Left cardiac atrium (tissue), 4 donors: ENCODE results near the gene TSN. TPM values are rescaled to one million over a fixed set of nuclear protein-coding genes. Genes with fewer than 3 reads are reported as not detected.

Source experiments
- ATAC-seq, 2 donors: fragments of 200-7000 bp; cut with Tn5 transposase; one replicate each; pipeline ENCODE4 v1.9.1; 2020; ENCODE audit warnings: mild to moderate bottlenecking in 2 of 2, moderate library complexity in 2 of 2
- DNase-seq: peaks from one replicate; pipeline ENCODE4 v3.0.0-alpha.2; 2020
- intact Hi-C, 2 donors: fragments of 100-400 bp; cut with DNase I; formaldehyde crosslinking; loops; one replicate each; pipeline versions ENCODE4 v1.14.1 to v1.15.1; 2022 to 2023
- total RNA-seq, 2 donors: library from RNA; stranded (reverse); fragmentation: NEBNext Ultra II Directional; extraction: Animal tissue kit (Norgen Biotek cat#: 25700); gene quantifications; one replicate each; pipeline ENCODE4 v1.2.1, GENCODE V29; 2021
- donor health status: DM: no; HTN: yes; CAD: no.
- donor health status: DM: no; HTN: yes; CAD: no; lungs with severe emphysema.
- donor health status: DM: yes; HTN: yes; CAD: no.
- donor health status: Dilated cardiomyopathy.

TSN gene
- total RNA-seq, 2 donors from 2014 or later = 35.5 to 45.6 TPM

DNA sequence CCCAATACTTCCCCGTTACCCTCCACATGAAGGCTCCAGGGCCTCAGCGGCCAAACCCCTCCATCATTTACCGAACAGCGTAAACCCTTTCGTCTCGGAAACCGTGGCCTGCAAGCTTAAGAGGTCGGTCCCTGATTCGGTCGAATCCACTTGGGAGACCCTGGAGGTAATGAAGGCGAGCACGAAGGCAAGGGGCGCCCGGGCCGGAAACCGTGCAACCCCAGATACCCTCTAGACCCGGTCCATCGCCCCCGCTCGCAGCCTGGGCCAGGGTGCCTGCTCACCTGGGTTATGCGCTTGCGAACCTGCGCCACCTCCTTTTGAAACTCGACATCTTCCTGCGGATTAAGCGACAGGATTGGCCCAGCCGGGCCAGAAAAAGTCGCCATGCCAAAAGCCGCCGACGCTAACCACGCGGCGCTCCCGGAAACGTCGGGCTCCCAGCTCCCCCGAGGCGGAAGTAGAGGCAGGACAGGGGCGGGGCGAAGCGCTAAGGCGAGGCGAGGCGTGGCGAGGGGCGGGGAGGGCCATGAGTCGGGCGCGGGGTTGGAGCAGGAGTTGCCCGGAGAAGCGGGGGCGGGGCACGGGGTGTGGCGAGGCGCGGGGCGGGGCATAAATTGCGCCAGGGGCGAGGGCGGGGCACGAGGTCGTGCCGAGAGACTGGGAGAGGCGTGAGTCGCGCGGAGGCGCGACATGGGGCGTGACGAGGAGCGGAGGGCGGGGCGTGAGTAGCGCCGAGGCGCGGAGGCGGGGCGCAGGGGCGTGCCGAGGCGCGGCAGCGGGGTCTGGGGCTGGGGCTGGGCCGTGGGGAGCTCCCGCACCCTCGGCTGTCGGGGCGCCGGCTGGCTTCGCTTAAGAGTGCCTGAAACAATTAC, 18.8 kb upstream of the TSN start, which contains the start of gene NIFK:
Gene NIFK (minus strand): TSS at position 414 of the 875 bp plus-strand sequence. CDS start 25 bp downstream, at position 389.
- DNase-seq = peak; percentile 99
- intact Hi-C loops = no loop called here
- ATAC-seq = peak; percentile 98 to 99

DNA sequence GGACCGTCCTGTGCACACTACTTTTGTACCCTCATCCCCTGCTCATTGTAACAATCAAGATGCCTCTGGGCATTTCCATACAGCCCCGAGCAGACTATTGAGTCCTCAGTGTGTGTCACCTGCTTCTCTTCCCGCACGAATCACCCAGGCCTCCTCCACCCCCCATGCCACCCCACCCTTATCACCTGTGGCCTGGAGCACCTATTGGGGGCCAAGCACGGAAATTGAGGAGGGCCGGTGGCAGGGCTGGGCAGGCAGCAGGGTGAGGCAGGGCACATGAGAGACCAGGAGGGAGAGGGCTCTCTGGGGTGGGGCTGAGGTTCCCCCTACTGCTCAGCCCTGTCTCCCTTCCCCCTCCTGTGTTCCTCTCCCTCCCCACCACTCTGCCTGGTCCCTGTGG, 14.5 kb upstream of the TSN start:
- intact Hi-C loops = no loop called here
- DNase-seq = no peak
- ATAC-seq = no peak

DNA sequence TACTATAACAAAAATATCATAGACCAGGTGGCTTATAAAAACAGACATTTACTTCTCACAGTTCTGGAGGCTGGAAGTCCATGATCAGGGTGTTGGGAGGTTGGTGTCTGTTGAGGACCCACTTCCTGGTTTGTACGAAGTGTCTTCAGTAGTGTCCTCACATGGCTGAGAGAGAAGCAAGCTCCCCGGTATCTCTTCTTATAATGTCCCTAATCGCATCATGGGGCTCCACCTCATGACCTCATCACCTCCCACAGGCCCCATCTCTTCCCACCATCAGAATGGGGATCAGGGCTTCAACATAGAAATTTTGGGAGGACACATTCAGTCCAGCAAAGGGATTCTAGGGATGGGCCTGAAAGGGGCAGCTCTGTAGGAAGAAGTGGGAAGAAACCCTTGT, 14.0 kb upstream of the TSN start:
- intact Hi-C loops = no loop called here

DNA sequence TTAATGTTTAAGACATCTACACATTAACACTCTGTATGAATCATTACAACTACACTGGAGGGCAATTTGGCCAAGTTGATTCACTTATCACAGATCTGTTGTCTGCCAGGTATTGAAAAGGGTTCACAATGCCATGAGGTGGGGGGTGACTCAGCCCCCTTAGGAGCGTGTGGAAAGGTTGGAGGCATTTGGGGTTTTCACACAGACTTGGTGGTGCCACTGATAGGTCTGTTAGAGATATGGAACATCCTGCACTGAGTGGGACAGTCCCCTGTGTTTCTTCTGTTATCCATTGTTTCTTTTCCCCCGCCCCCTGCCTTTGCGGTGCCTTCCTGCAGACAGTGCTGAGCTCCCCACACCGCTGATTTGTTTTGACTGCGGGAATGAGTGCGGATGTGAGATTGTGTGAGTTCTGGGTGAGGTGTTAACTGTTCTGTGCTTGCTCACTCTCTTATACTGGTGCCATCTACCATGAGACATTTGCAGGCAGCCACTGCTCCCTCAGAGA, 9.3 kb upstream of the TSN start:
- no peak for ATAC-seq

More for the DNA sequence above, 14.0 kb upstream of the TSN start:
- DNase-seq (no peak), ATAC-seq (no peak)

DNA sequence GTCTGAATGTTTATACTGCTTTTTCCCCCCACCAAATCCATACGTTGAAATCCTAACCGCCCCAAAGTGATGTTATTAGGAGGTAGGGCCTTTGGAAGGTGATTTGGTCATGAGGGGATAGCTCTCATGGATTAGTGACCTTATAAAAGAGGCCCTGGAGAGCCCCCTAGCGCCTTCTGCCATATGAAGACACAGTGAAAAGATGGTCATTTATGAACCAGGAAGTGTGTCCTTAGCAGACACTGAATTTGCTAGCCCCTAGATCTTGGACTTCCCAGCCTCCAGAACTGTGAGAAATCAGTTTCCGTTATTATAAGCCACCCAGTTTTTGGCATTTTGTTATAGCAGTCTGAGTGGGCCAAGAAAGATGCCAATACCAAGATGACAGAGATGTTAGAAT, 7.2 kb upstream of the TSN start:
- DNase-seq (no peak), ATAC-seq (peak in 1 of 2 donors; percentile 32)
- intact Hi-C loops = no loop called here

More for the DNA sequence above, 9.3 kb upstream of the TSN start:
- intact Hi-C loops = no loop called here
- no peak for DNase-seq

DNA sequence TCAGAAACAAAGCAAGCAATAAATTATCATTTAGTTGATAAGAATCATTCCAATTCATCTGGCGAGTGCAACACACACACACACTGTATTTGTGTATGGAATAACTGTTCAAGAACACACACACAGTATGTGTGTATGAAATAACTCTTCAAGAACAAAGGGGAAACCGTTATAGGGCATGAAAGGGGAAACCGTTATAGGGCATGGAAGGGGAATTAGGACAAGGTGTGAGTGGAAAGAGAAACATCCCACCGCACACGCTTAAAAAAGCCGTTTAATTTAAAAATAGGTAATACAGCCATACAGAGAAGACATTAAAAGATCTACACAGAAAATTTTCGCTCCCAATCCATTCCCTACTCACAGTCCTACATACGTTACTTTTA, 607 bp upstream of the TSN start:
- ATAC-seq (no peak), DNase-seq (no peak)
- intact Hi-C loops = no loop called here

DNA sequence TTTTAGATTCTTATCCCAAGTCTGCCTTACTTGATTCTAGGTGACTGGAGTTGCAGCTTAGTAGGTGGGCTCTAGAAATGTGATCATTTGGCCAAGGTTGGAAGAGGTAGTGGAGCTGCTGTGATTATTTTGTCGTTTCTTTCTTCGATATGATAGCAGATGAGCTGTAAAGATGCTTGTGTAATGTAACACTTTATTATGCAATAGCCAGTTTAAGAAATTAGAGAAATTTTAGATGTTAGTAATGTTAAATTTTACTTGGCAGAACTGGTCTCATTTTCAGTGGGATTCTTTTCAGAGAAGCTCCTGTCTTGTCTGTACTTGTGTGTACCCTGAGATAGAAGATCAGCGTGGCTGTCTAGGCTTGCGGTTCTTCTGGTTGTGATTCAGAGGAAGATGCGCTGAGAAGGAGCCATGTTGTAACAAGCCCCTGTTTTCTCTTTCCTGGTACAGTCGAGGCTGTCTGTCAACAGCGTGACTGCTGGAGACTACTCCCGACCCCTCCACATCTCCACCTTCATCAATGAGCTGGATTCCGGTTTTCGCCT, 9.3 kb downstream of the TSN start:
- no peak for ATAC-seq
- intact Hi-C loops = no loop called here
- DNase-seq = no peak

DNA sequence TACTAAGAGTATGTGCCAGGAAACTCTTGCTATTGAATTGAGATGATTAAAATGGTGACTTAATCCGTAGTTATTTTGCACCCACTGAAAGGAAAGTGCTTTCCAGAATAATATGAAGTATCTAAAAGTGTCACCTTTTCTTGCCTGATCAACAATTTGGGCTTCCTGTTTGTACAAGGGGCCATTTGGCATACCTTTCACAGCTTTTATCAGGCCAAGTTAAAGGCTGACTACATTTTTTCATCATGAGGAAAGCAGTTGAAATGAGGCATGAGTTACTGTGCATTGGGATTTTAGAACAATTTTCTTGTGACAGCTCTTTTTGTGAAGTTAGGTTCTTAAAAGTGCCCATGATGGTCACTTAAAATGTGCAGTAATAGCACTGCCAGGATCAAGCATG, 11.2 kb downstream of the TSN start:
- DNase-seq (no peak), ATAC-seq (no peak)
- intact Hi-C loops = no loop called here

DNA sequence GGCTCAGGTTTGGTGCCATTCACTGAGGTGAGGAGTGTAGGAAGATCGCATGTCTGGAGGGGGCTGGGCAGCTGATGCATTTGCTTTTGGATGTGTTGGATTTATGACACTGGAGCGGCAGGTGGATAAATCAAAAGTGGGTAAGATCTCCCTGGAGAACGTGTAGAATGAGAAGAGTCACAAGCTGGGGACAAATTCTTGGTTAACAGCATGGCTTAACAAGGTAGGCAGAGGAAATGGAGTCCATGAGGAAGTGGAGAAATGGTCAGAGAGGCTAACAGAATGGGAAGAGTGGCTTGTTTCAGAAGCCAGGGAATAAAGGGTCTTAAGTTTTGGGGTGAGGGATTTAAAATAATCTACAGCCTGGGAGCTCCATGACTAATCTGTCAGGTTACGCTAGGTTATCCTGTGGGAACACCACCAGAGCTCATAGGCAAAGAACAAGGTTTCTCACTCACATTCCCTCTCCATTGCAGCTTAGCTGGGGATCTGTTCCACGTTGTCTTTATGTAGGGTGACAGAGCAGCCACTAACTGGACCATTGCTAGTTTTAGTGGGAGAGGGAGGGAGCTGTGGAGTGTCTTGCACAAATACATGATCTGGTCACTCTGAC, 12.8 kb downstream of the TSN start:
- intact Hi-C loops = no loop called here
- DNase-seq (no peak), ATAC-seq (no peak)

DNA sequence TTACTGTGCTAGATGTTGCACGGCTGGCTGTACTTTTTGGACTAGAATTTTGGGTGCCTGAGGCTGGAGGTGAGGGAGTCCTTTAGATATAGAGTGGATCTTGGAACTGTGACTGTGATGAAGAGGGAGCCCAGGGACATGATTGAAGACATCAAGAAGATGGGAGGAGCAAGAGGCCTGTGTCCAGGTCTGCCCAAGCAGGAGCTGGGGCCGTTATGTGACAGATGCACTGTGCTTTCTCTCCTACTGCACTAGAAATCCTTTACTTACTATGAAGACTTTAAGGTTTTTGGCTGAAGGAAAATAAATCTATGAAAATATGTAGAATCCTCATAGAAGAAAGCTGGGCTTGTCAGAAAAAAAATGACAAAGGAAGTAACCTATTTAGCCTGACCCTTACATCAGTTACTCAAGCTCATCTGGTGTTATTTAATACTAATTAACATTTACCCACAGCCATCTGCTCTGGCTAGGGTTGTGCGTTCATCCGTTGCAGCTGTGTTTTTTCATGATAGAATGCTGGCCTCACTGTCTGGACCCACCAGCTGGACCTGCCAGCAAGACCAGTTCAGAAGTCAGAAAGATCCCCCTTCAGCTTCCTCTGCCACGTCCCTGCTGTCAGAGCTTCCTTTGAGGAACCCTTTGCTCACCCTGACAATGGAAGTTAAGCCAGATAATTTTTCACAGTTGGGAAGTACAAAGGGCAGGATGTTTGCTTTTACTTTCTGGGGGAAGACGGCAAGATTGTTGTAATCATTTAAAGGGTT, 16.7 kb downstream of the TSN start:
- no peak for DNase-seq
- intact Hi-C loops = no loop called here
- ATAC-seq = peak in 1 of 2 donors; percentile 65

DNA sequence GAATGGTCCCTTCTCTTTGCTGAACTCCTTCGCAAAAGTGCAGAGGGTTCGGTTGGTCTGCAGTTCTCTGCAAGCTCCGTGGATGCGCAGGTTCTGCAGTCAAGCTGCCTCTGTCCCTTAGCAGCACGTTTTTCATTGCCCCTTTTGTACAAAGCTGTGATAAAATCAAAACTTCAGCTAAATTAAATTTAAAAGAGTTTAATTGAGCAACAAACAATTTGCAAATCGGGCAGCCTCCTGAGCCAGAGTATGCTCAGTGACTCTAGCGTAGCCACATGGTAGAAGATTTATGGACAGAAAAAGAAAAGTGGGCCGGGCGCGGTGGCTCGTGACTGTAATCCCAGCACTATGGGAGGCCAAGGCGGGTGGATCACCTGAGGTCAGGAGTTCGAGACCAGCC, 18.8 kb downstream of the TSN start:
- intact Hi-C loops = no loop called here
- ATAC-seq (no peak), DNase-seq (no peak)

DNA sequence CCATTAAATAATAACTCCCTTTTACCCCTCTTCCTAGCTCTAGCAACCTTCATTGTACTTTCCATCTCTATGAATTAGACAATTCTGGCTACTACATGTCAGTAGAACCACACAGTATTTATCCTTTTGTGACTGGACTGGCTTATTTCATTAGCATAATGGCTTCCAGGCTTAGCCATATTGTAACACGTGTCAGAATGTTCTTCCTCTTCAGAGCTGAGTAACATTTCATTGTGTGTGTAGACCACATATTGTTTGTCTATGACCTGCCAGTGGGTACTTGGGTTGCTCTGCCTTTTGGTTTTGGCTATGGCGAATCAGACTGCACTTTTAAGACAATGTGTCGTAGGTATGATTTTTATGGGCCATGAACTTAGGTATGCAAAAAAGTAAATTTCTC, 20.9 kb downstream of the TSN start:
- ATAC-seq = no peak
- intact Hi-C loops = no loop called here

DNA sequence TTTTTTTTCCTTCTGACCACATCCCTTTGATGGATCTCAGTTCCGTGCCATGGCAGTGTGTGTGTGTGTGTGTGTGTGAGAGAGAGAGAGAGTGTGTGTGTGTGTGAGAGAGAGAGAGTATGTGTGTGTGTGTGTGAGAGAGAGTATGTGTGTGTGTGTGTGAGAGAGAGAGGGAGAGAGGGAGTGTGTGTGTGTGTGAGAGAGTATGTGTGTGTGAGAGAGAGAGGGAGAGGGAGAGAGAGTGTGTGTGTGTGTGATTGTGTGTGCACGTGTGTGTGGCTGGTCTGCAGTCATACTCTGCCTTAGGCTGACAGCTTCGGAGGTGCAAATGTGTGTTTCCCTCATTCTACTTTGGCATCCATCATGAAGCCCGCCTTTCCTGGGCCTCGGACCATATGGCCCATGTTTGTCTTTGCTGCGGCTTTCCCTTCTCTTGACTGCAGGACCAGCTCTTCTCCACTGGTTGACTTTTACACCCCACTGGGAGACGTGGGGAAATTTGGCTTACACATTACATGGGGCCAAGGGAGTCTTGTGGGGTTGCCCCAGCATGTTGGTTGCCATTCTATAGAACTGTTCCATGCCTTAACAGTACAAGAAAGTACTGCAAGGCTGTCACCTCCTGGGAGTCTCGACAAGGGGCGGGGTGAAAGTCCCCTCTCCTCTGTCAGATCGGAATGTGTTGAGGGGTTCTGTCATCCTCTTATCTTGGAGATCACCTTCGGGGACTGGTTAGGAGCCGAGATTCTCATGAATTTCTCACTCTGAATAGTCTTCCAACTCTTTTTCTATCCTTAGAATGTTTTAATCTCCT, 21.6 kb downstream of the TSN start:
- DNase-seq (no peak), ATAC-seq (no peak)
- intact Hi-C loops = no loop called here

More for the DNA sequence above, 20.9 kb downstream of the TSN start:
- no peak for DNase-seq

DNA sequence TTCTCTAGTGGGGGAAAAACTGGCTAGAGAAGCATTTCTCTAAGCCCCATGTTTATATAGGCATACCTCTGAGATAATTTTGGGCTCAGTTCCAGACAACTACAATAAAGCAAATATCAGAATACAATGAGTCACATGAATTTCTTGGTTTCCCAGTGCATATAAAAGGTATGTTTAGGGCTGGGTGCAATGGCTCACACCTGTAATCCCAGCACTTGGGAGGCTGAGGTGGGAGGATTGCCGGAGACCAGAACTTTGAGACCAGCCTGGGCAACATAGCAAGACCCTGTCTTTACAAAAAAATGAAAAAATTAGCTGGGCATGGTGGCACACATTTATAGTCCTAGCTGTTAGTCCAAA, 22.2 kb downstream of the TSN start:
- DNase-seq (no peak), ATAC-seq (no peak)
- intact Hi-C loops = no loop called here

DNA sequence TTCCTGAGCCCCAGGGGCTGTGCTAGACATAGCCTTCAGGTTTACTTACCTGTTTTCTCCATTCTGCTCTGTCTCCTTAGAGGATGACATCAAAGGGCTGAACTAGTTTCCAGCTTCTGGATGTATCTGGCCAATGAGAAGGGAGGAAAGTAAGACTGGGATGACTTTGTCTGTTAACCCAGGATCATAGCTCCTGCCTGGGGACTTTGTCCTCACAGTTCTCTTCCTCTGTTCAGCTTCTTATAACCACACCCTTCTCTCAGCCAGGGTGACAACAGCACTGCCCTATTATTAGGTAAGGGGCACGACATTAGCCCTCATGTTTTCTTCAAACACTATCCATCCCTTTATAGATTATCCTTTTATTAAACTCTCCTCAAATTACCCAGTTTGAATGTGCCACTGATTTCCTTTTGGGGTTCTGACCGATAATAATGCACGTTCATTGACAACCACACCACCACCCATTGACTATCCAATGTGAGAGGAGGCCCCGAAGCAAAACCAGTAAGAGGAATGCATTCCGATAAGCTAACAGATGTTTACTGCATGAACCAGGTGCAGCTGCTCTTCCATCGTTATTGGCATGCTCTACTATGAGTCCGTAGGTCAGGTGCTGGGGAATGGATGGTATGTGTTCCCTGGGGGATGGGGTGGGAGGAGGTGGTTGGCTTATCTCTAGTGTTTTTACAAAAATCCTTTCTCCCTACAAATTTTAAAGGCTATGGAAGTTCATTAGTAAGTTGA, 23.5 kb downstream of the TSN start:
- ATAC-seq = no peak
- intact Hi-C loops = no loop called here
- DNase-seq = no peak

DNA sequence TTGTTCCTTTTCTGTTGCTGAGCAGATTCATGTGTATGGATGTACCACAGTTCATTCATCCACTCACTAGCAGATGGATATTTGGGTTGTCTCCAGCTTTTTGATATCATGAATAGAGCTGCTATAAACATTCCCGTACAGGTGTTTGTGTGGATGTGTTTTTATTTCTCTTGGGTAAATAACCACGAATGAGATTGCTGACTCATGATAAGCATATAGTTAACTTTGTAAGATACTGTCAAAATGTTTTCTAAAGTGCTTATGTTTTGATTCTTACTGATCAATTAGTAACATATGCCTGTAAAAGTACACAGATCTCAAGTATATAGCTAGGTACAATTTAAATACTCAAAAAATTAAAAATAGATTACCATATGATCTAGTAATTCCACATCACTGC, 27.7 kb downstream of the TSN start:
- intact Hi-C loops = no loop called here
- no peak for DNase-seq
- no peak for ATAC-seq

DNA sequence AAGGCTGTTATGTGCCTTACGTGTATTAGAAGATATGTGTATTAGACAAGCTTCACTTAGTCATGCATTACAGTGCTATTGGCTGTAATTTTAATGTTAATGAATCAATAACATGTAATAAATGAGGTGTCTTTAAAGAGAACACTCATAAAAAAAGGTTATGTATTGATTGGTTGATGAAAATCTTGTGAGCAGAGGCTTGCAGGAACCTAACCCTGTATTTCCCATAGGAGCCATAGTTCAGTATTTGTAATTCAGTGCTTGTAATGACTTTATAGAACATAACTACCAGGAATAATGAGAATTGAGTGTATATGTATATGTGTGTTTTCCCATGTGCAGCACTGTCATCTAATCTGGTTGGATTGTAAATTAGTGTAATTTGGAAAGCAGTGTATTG, 33.2 kb downstream of the TSN start:
- DNase-seq = no peak
- intact Hi-C loops = no loop called here
- ATAC-seq = no peak

DNA sequence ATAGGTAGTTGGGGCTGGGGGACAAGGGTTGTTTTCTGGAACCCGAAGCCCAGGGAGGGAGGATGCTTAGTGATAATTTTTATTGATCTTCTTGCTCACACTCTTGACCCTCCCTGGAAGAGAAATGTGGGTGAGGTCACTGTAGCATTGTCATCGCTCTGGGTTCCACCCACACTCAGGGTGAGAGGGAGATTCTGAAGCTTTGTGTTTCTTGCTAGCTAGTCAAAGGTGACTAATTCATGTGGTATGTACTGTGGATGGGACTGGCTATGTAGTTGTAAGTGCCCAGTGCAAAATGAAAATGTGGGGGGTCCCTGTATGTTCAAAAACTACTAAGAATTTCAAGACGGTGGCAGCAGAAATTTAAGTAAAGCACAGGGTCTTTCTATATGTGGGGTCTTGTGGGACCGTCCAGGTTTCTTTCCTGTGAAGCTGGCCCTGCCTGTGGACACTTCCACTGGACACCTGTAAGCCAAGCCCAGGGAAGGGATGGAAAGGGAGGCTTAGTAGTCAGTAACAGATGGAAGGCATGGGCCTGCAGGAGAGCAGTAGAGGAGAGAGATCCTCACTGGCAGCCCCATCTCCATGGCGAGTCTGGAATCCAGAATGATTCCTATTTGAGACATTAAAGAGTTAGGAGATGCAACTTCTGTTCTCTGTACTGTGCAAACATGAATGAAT, 35.0 kb downstream of the TSN start:
- DNase-seq = no peak

More for the DNA sequence above, 35.0 kb downstream of the TSN start:
- peak in 1 of 2 donors; percentile 72 for ATAC-seq
- intact Hi-C loops = no loop called here
